ENCODE data around the gene ZFAND2B. TPM values are rescaled to one million over a fixed set of nuclear protein-coding genes. Genes with fewer than 3 reads are reported as not detected.

The ZFAND2B gene
- total RNA-seq, 1 experiment from 2014 or later: 25.7 TPM

DNA sequence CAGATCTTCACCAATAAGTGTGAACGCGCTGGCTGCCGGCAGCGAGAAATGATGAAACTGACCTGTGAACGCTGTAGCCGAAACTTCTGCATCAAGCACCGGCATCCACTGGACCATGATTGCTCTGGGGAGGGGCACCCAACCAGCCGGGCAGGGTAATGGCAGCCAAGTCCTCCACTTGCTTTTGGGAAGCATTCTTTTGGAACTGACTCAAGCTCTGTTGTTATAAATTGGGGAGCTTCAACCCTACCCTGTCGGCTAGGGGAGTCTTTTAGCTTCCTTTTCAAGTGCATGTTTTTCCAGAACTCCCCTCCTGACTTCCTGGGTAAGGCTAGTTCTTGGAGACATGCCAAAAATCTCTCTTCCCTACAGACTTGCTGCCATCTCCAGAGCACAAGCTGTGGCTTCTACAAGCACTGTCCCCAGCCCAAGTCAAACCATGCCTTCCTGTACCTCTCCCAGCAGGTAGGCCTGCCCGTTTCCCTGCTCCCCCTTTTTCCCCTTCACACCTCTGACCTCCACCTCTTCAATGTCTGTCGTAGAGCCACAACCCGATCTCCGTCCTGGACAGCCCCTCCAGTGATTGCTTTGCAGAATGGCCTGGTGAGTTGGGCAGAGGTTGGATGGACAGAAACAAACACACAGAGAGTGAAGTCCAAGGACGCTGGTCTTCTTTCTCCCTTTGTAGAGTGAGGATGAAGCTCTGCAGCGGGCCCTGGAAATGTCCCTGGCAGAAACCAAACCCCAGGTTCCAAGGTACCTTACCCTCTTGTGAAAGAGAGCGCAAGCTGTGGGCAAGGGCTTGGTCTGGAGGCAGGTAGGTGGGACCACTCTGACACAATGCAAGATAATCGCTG lies 1.5 kb downstream of the ZFAND2B start:
- Mint-ChIP-seq H3K9me3 (ENCODE audit: low read depth, unreplicated experiment) (no peaks in the 10 kb centered on the region), H3K36me3 (ENCODE audit: insufficient read depth, unreplicated experiment) (peaks cover 24% of the 10 kb centered on the region), H3K4me3 (ENCODE audit: low read depth, unreplicated experiment) (no peak overlapping the region), H3K4me1 (ENCODE audit: low read depth, unreplicated experiment) (peaks cover 8% of the 10 kb centered on the region), H3K27ac (ENCODE audit: unreplicated experiment) (peak overlapping the region; percentile 35), H3K27me3 (ENCODE audit: unreplicated experiment) (no peaks in the 10 kb centered on the region)
- TF ChIP-seq, protein P1, sequence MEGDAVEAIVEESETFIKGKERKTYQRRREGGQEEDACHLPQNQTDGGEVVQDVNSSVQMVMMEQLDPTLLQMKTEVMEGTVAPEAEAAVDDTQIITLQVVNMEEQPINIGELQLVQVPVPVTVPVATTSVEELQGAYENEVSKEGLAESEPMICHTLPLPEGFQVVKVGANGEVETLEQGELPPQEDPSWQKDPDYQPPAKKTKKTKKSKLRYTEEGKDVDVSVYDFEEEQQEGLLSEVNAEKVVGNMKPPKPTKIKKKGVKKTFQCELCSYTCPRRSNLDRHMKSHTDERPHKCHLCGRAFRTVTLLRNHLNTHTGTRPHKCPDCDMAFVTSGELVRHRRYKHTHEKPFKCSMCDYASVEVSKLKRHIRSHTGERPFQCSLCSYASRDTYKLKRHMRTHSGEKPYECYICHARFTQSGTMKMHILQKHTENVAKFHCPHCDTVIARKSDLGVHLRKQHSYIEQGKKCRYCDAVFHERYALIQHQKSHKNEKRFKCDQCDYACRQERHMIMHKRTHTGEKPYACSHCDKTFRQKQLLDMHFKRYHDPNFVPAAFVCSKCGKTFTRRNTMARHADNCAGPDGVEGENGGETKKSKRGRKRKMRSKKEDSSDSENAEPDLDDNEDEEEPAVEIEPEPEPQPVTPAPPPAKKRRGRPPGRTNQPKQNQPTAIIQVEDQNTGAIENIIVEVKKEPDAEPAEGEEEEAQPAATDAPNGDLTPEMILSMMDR (IDR thresholded peaks at IDR 0.05; ENCODE audit: unreplicated experiment): no peak
- no TSS peak for BruUV-seq (replicated peaks)
- intact Hi-C loops (cut with micrococcal nuclease; ENCODE audit: unreplicated experiment): no loop called here
- CTCF ChIA-PET: interaction anchor here (1.2 kb wide), 1 partner anchor 10 kb away, joined by 3 read pairs; no protein-coding TSS in a partner anchor
- DNase-seq: no peak

DNA sequence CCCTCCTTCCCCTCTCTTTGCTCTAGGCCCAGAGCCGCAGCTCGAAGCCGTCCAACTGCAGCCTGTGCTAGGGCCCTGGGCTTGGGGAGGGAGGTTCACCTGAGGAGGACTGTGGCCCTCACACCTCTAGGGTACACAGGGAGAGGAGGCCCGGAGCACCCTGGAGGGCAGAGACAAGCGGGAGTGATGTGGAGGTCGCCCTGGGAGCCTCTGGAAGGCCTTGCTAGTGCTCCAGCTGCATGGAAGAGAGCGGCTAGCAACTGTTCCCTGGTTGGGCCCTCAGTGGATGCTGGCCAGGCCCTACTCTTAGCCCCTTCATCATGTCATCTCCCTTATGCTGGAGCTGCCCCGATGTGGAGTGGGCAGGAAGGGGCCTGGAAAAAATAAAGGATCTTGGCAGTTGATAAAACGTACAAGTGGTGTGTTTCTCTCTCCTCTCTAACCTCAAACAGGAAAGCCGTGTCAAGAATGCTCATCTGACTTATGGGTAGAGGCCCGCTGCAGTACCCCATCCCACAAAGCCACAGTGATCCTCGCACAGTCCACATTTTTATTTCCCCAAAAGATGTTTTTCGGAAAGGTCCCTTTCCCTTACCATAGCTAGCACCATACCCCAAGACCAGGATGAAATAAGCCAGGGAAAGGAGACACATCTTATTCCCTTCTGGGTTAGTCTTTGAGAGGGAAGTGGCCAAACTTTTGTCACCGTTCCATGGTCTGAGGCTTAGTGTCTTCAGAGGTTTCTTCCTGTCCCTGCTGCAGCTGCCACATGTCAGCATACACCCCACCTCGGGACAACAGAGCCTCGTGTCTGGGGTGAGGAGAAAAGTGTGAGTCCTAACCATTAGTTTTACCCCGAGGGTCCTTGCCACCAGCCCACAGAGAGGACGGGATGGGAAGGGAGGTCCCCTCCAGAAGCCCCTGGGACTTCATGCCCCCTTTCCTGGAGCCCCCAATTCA lies 2.9 kb downstream of the ZFAND2B start:
- no peak overlapping the region for H3K27ac Mint-ChIP-seq (ENCODE audit: unreplicated experiment)

DNA sequence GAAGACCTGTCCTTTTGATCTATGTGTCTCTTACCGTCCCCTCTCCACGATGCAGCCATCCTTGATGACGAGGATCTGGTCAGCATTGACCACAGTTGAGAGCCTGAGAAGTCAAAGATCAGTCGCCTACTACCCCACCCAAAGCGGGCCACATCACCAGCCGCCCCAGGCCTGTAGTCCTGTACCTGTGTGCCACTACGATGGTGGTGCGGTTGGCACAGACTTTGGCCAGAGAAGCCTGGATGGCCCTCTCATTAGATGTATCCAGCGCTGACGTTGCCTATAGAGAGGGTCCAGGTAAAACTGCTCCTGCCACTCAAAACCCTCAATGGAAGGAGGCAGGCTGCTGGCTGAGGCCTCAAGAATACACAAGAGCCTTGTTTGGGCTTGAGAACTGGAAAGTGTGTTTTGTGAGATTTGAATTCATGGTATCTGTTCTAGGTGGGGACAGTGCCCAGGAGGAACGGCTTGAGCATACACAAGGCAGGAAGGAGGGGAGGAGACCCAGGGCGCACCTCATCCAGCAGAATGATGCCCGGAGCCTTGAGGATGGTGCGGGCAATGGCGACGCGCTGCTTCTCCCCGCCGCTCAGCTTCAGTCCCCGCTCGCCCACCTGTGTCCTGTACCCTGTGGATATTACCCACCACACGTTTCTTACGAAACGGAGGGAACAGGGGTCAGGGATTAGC lies 3.8 kb downstream of the ZFAND2B start:
- Mint-ChIP-seq H3K27me3 (ENCODE audit: unreplicated experiment) (no peaks in the 10 kb centered on the region), H3K4me1 (ENCODE audit: low read depth, unreplicated experiment) (peaks cover 8% of the 10 kb centered on the region), H3K36me3 (ENCODE audit: insufficient read depth, unreplicated experiment) (peaks cover 24% of the 10 kb centered on the region), H3K9me3 (ENCODE audit: low read depth, unreplicated experiment) (no peaks in the 10 kb centered on the region), H3K27ac (ENCODE audit: unreplicated experiment) (no peak overlapping the region), H3K4me3 (ENCODE audit: low read depth, unreplicated experiment) (no peak overlapping the region)
- TF ChIP-seq, protein P1 (IDR thresholded peaks at IDR 0.05; ENCODE audit: unreplicated experiment): no peak
- BruUV-seq (replicated peaks): no TSS peak
- intact Hi-C loops (cut with micrococcal nuclease; ENCODE audit: unreplicated experiment): loop anchor here (10.0 kb wide), 1 partner anchor 46 kb away; the partner anchor contains the start of gene NHEJ1
- no peak for DNase-seq
- CTCF ChIA-PET: no interaction called here

More for the DNA sequence above, 2.9 kb downstream of the ZFAND2B start:
- H3K9me3 Mint-ChIP-seq (ENCODE audit: low read depth, unreplicated experiment): no peaks in the 10 kb centered on the region
- peaks cover 24% of the 10 kb centered on the region for H3K36me3 Mint-ChIP-seq (ENCODE audit: insufficient read depth, unreplicated experiment)
- DNase-seq: no peak
- H3K4me3 Mint-ChIP-seq (ENCODE audit: low read depth, unreplicated experiment): no peak overlapping the region
- H3K27me3 Mint-ChIP-seq (ENCODE audit: unreplicated experiment): no peaks in the 10 kb centered on the region
- TF ChIP-seq, protein P1 (IDR thresholded peaks at IDR 0.05; ENCODE audit: unreplicated experiment): no peak
- H3K4me1 Mint-ChIP-seq (ENCODE audit: low read depth, unreplicated experiment): peaks cover 8% of the 10 kb centered on the region
- intact Hi-C loops (cut with micrococcal nuclease; ENCODE audit: unreplicated experiment): loop anchor here (10.0 kb wide), 1 partner anchor 45 kb away; the partner anchor contains the start of gene NHEJ1
- BruUV-seq (replicated peaks): no TSS peak
- CTCF ChIA-PET: interaction anchor here (1.2 kb wide), 1 partner anchor 8 kb away, joined by 3 read pairs; no protein-coding TSS in a partner anchor
